Right lobe of liver (tissue), 4 donors: ENCODE measurements around the gene KCND3.

ENCODE experiments used
- CTCF ChIP-seq, 4 donors: fragments of 200-600 bp in 3 of 4; fragments of 450-650 bp in 1 of 4; IDR thresholded peaks; one replicate each; pipeline versions ENCODE4 v1.5.1 to v1.8.0; 2016 to 2022; ENCODE audit warnings: antibody characterized with exemption in 4 of 4, mild to moderate bottlenecking in 2 of 4
- POLR2A ChIP-seq: fragments of 450-650 bp; IDR thresholded peaks from one replicate; pipeline ENCODE4 v1.6.1; 2017; ENCODE audit warnings: antibody characterized with exemption, mild to moderate bottlenecking
- donor health status: DM: no; HTN: no; CAD: no.
- donor health status: DM: no; HTN: no; CAD: no.
- donor health status: DM: no; HTN: yes; CAD: no.

GRCh38 chr1:111739194-111739924 lies 250.1 kb downstream of the KCND3 start, which contains the start of gene INKA2:
- no peak for TF ChIP-seq CTCF (IDR thresholded peaks at IDR 0.05)
- peak; percentile 83 for TF ChIP-seq POLR2A
